Fibroblast of lung (primary cell): Measurements from ENCODE around the gene PCDHA2.
"Not testable (repeated sequence)": the region's sequence is repeated elsewhere in the genome, so short reads cannot be mapped to it uniquely, and the experiment has no call there.

Experiments
- CTCF ChIP-seq, 2 donors: IDR thresholded peaks in 1 of 2; conservative IDR thresholded peaks in 1 of 2; 1 replicate in 1 of 2; 2 replicates in 1 of 2; pipeline ENCODE4 v1.5.1; 2011 to 2012; ENCODE audit warnings: low read length in 2 of 2, control low read depth in 1 of 2, inconsistent platforms in 1 of 2, low read depth in 1 of 2, mild to moderate bottlenecking in 1 of 2
- EZH2 ChIP-seq: IDR thresholded peaks from 2 replicates; pipeline ENCODE4 v1.5.1; 2012; ENCODE audit warnings: low read length, control low read depth, mild to moderate bottlenecking; ENCODE audit errors: missing control alignments

GRCh38 chr5:140822969-140823368 lies 28.3 kb downstream of the PCDHA2 start:
- not testable (repeated sequence) for TF ChIP-seq CTCF (conservative IDR thresholded peaks at IDR 0.05 in 1 of 2, IDR thresholded peaks at IDR 0.05 in 1 of 2; ENCODE audit: low read depth in 1 of 2, low read length in 2 of 2); EZH2
